LNCAP (cell line): ENCODE results near the gene CRIP1.

ENCODE experiments used
- TF ChIP-seq, protein P1 (sequence below): fragments of 450-650 bp; IDR thresholded peaks from 2 replicates; pipeline ENCODE4 v1.5.1; 2017; ENCODE audit warnings: mild to moderate bottlenecking

Gene CRIP1

GRCh38 chr14:105473677-105474482, 12.8 kb upstream of the CRIP1 start:
- TF ChIP-seq, protein P1, sequence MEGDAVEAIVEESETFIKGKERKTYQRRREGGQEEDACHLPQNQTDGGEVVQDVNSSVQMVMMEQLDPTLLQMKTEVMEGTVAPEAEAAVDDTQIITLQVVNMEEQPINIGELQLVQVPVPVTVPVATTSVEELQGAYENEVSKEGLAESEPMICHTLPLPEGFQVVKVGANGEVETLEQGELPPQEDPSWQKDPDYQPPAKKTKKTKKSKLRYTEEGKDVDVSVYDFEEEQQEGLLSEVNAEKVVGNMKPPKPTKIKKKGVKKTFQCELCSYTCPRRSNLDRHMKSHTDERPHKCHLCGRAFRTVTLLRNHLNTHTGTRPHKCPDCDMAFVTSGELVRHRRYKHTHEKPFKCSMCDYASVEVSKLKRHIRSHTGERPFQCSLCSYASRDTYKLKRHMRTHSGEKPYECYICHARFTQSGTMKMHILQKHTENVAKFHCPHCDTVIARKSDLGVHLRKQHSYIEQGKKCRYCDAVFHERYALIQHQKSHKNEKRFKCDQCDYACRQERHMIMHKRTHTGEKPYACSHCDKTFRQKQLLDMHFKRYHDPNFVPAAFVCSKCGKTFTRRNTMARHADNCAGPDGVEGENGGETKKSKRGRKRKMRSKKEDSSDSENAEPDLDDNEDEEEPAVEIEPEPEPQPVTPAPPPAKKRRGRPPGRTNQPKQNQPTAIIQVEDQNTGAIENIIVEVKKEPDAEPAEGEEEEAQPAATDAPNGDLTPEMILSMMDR: no peak

GRCh38 chr14:105474483-105475268, 12.0 kb upstream of the CRIP1 start, which contains the start of gene CRIP2:
CRIP2 (plus strand) TSS chr14:105474821; CDS start chr14:105474863, 42 bp downstream.
- TF ChIP-seq, protein P1: no peak

DNA sequence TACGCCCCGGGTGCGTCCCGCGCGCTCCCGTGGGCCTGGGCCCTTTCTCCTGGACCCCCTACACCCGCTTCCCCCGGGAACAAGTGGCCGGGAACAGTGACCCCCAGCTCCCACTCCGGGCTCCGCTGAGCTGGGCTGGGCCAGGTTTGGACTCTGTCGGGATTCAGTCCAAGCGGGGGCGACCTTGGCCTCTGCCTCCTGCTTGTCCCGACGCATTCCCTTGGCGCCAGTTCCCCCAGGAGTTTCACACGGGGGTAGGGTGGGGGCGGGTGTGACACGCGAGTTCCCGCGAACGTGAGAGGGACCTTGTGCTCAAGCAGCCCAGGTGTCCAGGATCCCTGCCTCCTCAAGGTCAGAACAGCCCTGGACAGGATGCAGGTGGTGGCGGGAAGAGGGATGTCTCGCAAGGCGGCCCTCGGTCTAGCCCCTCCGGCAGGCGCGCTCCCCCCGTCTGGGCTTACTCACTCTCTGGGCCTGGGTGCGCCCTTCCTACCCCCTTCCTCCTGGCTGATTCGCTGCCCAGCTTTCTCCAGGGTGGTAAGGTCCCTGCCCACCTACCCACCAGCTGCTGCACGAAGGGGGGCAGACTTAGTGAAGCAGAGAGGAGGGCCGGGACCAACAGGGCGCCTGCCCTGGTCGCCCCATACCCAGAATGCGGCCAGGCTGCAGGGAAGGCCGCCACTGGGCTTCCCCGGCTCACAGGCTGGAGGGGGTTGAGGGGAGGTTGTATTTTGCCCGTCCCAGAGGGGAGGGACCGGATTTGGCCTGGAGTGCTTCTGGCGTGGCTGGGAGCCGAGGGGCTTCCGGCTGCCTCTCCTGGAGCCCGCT, 11.2 kb upstream of the CRIP1 start:
- TF ChIP-seq, protein P1: no peak

DNA sequence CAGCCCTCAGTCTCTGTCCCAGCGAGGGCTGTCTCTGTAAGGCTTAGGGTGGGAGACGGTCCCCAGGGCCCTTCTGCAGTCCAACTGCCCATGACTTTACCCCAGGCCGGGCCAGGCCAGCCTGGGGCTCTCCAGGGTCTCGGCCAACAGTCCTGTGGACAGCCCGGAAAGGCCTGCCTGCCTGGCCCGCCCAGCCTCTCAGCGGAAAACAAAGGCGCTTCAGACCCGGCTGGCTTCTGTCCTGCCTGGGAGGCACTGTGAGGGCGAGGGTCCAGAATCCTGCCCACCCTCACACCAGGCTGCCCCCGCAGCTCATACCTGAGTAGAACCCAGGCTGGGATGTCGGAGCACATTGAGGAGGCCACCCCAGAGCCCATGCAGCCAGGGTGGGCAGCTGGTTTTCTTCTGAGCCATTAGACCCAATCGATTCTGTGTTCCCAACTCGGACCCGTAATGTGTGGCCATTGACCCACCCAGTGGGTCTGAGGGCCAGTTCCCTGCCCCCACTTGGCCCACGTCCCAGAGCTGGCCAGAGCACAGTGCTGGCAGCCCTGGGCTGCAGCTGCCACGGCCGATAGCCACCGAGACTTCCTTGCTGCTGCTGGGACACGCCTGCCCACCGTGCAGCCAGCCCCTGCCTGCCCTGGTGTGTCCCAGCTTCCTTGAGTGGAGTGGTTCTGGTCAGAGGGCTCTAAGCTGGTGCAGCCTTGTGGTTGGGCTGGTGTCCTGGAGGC, 10.4 kb upstream of the CRIP1 start:
- TF ChIP-seq, protein P1: no peak

GRCh38 chr14:105476831-105477659, 9.6 kb upstream of the CRIP1 start:
- TF ChIP-seq, protein P1: no peak

GRCh38 chr14:105477660-105478397, 8.9 kb upstream of the CRIP1 start:
- TF ChIP-seq, protein P1: no peak
